HepG2 (cell line): ENCODE measurements around the gene FAF2. TPM values are rescaled to one million over a fixed set of nuclear protein-coding genes. Genes with fewer than 3 reads are reported as not detected.

Experiments used
- CBFB ChIP-seq: sonication (generic); formaldehyde crosslinking; IDR thresholded peaks from 2 replicates; pipeline ENCODE4 v1.4.0; 2020; ENCODE audit warnings: missing genetic modification reagents
- PHF21A ChIP-seq: sonication (generic); formaldehyde crosslinking; IDR thresholded peaks from 2 replicates; pipeline ENCODE4 v1.5.0; 2020; ENCODE audit warnings: mild to moderate bottlenecking, missing genetic modification reagents
- PPARG ChIP-seq: conservative IDR thresholded peaks from 2 replicates; pipeline ENCODE4 v1.6.1; 2016; ENCODE audit warnings: missing biosample characterization, missing genetic modification reagents
- PTBP1 ChIP-seq: fragments of 200-400 bp; formaldehyde crosslinking; IDR thresholded peaks from 2 replicates; pipeline ENCODE4 v1.6.1; 2018; ENCODE audit warnings: low read length, low read depth; ENCODE audit not compliant: poor library complexity, severe bottlenecking
- SAFB2 ChIP-seq: sonication (generic); formaldehyde crosslinking; IDR thresholded peaks from 2 replicates; pipeline ENCODE4 v1.5.1; 2020; ENCODE audit warnings: missing genetic modification reagents, low read depth, mild to moderate bottlenecking, borderline replicate concordance
- SIX1 ChIP-seq: sonication (generic); formaldehyde crosslinking; IDR thresholded peaks from 2 replicates; pipeline ENCODE4 v1.4.0; 2020; ENCODE audit warnings: missing genetic modification reagents, borderline replicate concordance
- TOPORS ChIP-seq: sonication (generic); formaldehyde crosslinking; IDR thresholded peaks from 2 replicates; pipeline ENCODE4 v1.8.0; 2023; ENCODE audit warnings: mild to moderate bottlenecking, missing genetic modification reagents
- ZBTB7A ChIP-seq: sonication (generic); formaldehyde crosslinking; IDR thresholded peaks from 2 replicates; pipeline ENCODE4 v1.8.0; 2022; ENCODE audit warnings: mild to moderate bottlenecking, missing genetic modification reagents
- ZNF772 ChIP-seq: sonication (generic); formaldehyde crosslinking; IDR thresholded peaks from 2 replicates; pipeline ENCODE4 v1.5.0; 2020; ENCODE audit warnings: mild to moderate bottlenecking, missing genetic modification reagents
- ZSCAN25 ChIP-seq: sonication (generic); formaldehyde crosslinking; IDR thresholded peaks from 2 replicates; pipeline ENCODE4 v1.8.0; 2022; ENCODE audit warnings: mild to moderate bottlenecking, missing genetic modification reagents
- polyA plus RNA-seq, 8 experiments: library from polyadenylated mRNA; depleted of rRNA in 3 of 8; stranded (reverse) in 7 of 8; unstranded in 1 of 8; fragments of >200 nt; fragmentation: Illumina TruSeq in 4 of 8; extraction: Trizol in 4 of 8; gene quantifications; 2 replicates each; pipeline versions ENCODE4 v1.2.1 to v1.2.3, GENCODE V29; 2011 to 2016; ENCODE audit warnings: low read depth in 4 of 8, missing spikeins in 1 of 8, mixed read lengths in 1 of 8; ENCODE audit not compliant: insufficient read depth in 1 of 8
- total RNA-seq, 5 experiments: library from RNA; depleted of rRNA; stranded (reverse); fragments of >200 nt; fragmentation: Illumina TruSeq; extraction: Trizol; gene quantifications; 2 replicates each; pipeline ENCODE4 v1.2.3, GENCODE V29; 2016; ENCODE audit warnings: low read depth in 1 of 5
- TF ChIP-seq, protein P1 (sequence below): sonication (generic); formaldehyde crosslinking; conservative IDR thresholded peaks from 2 replicates; pipeline ENCODE4 v1.4.0; 2020; ENCODE audit warnings: mild to moderate bottlenecking, missing genetic modification reagents, moderate library complexity
- TF ChIP-seq, protein P2 (sequence below): sonication (generic); formaldehyde crosslinking; IDR thresholded peaks from 2 replicates; pipeline ENCODE4 v1.4.0; 2020; ENCODE audit warnings: missing genetic modification reagents
- TF ChIP-seq, protein P3 (sequence below): sonication (generic); formaldehyde crosslinking; IDR thresholded peaks from 2 replicates; pipeline ENCODE4 v1.5.1; 2020; ENCODE audit warnings: missing genetic modification reagents, mild to moderate bottlenecking, borderline replicate concordance
- TF ChIP-seq, protein P4 (sequence below): sonication (generic); formaldehyde crosslinking; IDR thresholded peaks from 2 replicates; pipeline ENCODE4 v1.9.0; 2021; ENCODE audit warnings: missing genetic modification reagents, borderline replicate concordance
- TF ChIP-seq, protein P5 (sequence below): sonication (generic); formaldehyde crosslinking; IDR thresholded peaks from 2 replicates; pipeline ENCODE4 v1.4.0; 2020; ENCODE audit warnings: low read depth, missing genetic modification reagents

Gene FAF2
- total and polyA plus RNA-seq, 2 of the 13 experiments (the other 11 are each of a cell fraction or from before 2014, with no cell fraction given): 27.8 to 34.3 TPM

DNA sequence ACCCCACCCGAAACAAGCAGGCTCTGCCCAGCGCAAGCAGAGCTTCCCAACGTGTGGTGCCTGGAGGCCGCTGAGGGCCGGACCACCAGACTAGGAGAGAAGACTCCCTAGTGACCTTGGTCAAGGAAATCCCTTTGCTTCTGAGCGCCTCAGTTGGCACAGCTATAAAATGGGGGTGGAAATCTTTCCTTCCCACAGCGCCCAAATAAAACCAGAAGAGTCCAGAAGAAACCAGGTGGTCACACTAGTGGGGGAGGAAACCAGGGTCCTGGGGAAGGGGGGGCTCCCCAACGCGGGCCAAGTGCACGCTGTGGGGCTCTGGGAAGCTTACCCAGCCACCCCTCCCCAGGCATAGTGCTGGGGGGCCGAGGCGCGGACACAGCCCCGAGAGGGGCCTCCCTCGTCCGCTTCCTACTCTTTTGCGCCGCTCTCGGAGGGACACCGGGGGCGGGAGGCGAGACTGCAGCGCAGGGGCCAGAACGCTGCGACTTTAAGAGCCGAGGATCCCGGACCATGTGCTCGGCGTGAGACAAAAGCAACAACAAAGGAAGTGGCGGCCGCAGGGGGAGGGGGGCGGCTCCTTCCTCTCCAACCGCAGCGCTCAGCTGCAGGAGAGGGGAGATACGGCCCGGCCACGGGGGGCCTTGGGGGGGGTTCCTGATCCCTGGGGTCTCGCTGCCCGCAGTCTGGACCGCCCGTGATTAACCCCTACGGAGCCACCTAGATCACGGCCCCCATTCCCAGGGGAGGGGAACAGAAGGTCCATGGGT, 88.1 kb downstream of the FAF2 start (continued):
- TF ChIP-seq, protein P1, sequence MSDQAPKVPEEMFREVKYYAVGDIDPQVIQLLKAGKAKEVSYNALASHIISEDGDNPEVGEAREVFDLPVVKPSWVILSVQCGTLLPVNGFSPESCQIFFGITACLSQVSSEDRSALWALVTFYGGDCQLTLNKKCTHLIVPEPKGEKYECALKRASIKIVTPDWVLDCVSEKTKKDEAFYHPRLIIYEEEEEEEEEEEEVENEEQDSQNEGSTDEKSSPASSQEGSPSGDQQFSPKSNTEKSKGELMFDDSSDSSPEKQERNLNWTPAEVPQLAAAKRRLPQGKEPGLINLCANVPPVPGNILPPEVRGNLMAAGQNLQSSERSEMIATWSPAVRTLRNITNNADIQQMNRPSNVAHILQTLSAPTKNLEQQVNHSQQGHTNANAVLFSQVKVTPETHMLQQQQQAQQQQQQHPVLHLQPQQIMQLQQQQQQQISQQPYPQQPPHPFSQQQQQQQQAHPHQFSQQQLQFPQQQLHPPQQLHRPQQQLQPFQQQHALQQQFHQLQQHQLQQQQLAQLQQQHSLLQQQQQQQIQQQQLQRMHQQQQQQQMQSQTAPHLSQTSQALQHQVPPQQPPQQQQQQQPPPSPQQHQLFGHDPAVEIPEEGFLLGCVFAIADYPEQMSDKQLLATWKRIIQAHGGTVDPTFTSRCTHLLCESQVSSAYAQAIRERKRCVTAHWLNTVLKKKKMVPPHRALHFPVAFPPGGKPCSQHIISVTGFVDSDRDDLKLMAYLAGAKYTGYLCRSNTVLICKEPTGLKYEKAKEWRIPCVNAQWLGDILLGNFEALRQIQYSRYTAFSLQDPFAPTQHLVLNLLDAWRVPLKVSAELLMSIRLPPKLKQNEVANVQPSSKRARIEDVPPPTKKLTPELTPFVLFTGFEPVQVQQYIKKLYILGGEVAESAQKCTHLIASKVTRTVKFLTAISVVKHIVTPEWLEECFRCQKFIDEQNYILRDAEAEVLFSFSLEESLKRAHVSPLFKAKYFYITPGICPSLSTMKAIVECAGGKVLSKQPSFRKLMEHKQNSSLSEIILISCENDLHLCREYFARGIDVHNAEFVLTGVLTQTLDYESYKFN (CRISPR knock-in tag): no peak; the same call in 1 of the 2 replicates
- TF ChIP-seq, protein P2, sequence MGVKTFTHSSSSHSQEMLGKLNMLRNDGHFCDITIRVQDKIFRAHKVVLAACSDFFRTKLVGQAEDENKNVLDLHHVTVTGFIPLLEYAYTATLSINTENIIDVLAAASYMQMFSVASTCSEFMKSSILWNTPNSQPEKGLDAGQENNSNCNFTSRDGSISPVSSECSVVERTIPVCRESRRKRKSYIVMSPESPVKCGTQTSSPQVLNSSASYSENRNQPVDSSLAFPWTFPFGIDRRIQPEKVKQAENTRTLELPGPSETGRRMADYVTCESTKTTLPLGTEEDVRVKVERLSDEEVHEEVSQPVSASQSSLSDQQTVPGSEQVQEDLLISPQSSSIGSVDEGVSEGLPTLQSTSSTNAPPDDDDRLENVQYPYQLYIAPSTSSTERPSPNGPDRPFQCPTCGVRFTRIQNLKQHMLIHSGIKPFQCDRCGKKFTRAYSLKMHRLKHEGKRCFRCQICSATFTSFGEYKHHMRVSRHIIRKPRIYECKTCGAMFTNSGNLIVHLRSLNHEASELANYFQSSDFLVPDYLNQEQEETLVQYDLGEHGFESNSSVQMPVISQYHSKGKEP (CRISPR knock-in tag): no peak
- TF ChIP-seq, protein P3, sequence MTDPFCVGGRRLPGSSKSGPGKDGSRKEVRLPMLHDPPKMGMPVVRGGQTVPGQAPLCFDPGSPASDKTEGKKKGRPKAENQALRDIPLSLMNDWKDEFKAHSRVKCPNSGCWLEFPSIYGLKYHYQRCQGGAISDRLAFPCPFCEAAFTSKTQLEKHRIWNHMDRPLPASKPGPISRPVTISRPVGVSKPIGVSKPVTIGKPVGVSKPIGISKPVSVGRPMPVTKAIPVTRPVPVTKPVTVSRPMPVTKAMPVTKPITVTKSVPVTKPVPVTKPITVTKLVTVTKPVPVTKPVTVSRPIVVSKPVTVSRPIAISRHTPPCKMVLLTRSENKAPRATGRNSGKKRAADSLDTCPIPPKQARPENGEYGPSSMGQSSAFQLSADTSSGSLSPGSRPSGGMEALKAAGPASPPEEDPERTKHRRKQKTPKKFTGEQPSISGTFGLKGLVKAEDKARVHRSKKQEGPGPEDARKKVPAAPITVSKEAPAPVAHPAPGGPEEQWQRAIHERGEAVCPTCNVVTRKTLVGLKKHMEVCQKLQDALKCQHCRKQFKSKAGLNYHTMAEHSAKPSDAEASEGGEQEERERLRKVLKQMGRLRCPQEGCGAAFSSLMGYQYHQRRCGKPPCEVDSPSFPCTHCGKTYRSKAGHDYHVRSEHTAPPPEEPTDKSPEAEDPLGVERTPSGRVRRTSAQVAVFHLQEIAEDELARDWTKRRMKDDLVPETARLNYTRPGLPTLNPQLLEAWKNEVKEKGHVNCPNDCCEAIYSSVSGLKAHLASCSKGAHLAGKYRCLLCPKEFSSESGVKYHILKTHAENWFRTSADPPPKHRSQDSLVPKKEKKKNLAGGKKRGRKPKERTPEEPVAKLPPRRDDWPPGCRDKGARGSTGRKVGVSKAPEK (CRISPR knock-in tag): no peak
- TF ChIP-seq PHF21A (CRISPR knock-in tag): no peak
- no peak for TF ChIP-seq ZBTB7A (CRISPR knock-in tag)
- TF ChIP-seq SAFB2 (CRISPR knock-in tag): no peak
- TF ChIP-seq ZNF772 (CRISPR knock-in tag): no peak
- TF ChIP-seq ZSCAN25 (CRISPR knock-in tag): no peak
- no peak for TF ChIP-seq CBFB (CRISPR knock-in tag)
- TF ChIP-seq, protein P4, sequence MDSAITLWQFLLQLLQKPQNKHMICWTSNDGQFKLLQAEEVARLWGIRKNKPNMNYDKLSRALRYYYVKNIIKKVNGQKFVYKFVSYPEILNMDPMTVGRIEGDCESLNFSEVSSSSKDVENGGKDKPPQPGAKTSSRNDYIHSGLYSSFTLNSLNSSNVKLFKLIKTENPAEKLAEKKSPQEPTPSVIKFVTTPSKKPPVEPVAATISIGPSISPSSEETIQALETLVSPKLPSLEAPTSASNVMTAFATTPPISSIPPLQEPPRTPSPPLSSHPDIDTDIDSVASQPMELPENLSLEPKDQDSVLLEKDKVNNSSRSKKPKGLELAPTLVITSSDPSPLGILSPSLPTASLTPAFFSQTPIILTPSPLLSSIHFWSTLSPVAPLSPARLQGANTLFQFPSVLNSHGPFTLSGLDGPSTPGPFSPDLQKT (CRISPR knock-in tag): no peak
- no peak for TF ChIP-seq PTBP1
- no peak for TF ChIP-seq SIX1 (CRISPR knock-in tag)
- TF ChIP-seq PPARG (CRISPR knock-in tag): no peak
- TF ChIP-seq, protein P5, sequence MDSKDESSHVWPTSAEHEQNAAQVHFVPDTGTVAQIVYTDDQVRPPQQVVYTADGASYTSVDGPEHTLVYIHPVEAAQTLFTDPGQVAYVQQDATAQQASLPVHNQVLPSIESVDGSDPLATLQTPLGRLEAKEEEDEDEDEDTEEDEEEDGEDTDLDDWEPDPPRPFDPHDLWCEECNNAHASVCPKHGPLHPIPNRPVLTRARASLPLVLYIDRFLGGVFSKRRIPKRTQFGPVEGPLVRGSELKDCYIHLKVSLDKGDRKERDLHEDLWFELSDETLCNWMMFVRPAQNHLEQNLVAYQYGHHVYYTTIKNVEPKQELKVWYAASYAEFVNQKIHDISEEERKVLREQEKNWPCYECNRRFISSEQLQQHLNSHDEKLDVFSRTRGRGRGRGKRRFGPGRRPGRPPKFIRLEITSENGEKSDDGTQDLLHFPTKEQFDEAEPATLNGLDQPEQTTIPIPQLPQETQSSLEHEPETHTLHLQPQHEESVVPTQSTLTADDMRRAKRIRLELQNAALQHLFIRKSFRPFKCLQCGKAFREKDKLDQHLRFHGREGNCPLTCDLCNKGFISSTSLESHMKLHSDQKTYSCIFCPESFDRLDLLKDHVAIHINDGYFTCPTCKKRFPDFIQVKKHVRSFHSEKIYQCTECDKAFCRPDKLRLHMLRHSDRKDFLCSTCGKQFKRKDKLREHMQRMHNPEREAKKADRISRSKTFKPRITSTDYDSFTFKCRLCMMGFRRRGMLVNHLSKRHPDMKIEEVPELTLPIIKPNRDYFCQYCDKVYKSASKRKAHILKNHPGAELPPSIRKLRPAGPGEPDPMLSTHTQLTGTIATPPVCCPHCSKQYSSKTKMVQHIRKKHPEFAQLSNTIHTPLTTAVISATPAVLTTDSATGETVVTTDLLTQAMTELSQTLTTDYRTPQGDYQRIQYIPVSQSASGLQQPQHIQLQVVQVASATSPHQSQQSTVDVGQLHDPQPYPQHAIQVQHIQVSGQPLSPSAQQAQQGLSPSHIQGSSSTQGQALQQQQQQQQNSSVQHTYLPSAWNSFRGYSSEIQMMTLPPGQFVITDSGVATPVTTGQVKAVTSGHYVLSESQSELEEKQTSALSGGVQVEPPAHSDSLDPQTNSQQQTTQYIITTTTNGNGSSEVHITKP: no peak
- TF ChIP-seq TOPORS (CRISPR knock-in tag): 0 out of 2 replicates have a peak, but pooled peaks have one; percentile 47
